Small intestine (tissue), 7 donors: ENCODE measurements around the gene MEGF11. TPM values are rescaled to one million over a fixed set of nuclear protein-coding genes. Genes with fewer than 3 reads are reported as not detected.

Experiments
- DNase-seq, 2 donors: peaks; one replicate each; pipeline versions ENCODE4 v3.0.0 to v3.0.0-alpha.2; 2013
- FAIRE-seq: peaks from 2 replicates; lab custom pipeline; 2012; peaks lifted over from hg19 to GRCh38; lab: Jason Lieb, UNC
- H3K27ac ChIP-seq, 3 donors: one replicate each; pipeline ENCODE4 v1.5.1; 2013; ENCODE audit warnings: low read length in 2 of 3, mild to moderate bottlenecking in 2 of 3, control low read depth in 1 of 3, inconsistent platforms in 1 of 3, low read depth in 1 of 3, moderate library complexity in 1 of 3
- H3K27me3 ChIP-seq, 3 donors: one replicate each; pipeline ENCODE4 v1.6.1; 2013; ENCODE audit warnings: low read length in 3 of 3, inconsistent platforms in 1 of 3; ENCODE audit not compliant: control insufficient read depth in 3 of 3, insufficient read depth in 3 of 3
- H3K36me3 ChIP-seq, 3 donors: one replicate each; pipeline ENCODE4 v1.6.1; 2013; ENCODE audit warnings: low read length in 3 of 3, inconsistent platforms in 1 of 3, low read depth in 1 of 3, mild to moderate bottlenecking in 1 of 3, moderate library complexity in 1 of 3; ENCODE audit not compliant: control insufficient read depth in 3 of 3, insufficient read depth in 2 of 3
- H3K4me1 ChIP-seq, 3 donors: one replicate each; pipeline ENCODE4 v1.6.1; 2013; ENCODE audit warnings: low read length in 2 of 3, inconsistent platforms in 1 of 3, low read depth in 1 of 3, mild to moderate bottlenecking in 1 of 3, moderate library complexity in 1 of 3; ENCODE audit not compliant: control insufficient read depth in 3 of 3, insufficient read depth in 2 of 3
- H3K4me3 ChIP-seq, 3 donors: one replicate each; pipeline ENCODE4 v1.5.1; 2013; ENCODE audit warnings: low read length in 3 of 3, control low read depth in 1 of 3, inconsistent platforms in 1 of 3, low read depth in 1 of 3, mild to moderate bottlenecking in 1 of 3, moderate library complexity in 1 of 3
- H3K9me3 ChIP-seq, 2 donors: one replicate each; pipeline ENCODE4 v1.6.1; 2013; ENCODE audit warnings: low read depth in 1 of 2, low read length in 1 of 2; ENCODE audit not compliant: control insufficient read depth in 2 of 2, insufficient read depth in 1 of 2
- WGBS, 3 donors: extraction: QIAGEN DNeasy Blood & Tissue Kit; methylation state at CpG; one replicate each; pipeline ENCODE4 v1.1.7; 2013; 5-methylcytosine and 5-hydroxymethylcytosine counted together
- polyA plus RNA-seq, 4 donors: library from polyadenylated mRNA; stranded (reverse) in 3 of 4; unstranded in 1 of 4; fragments of 200-250 nt in 3 of 4; fragments of 120-200 nt in 1 of 4; gene quantifications; one replicate each; pipeline versions ENCODE4 v1.2.1 to v1.2.3, GENCODE V29; 2013
- donor health status: healthy with polysubstance abuse.
- donor health status: control.
- donor health status: control.
- donor health status: Bipolar disorder and iron deficiency.
- donor health status: healthy.

Gene MEGF11
- polyA plus RNA-seq, 4 donors = 0.24 to 0.41 TPM; not detected in 2

- peaks cover 0 to 3% (median 0%) of the 10 kb centered on the region in 3 donors for H3K4me1 ChIP-seq
- peaks cover 0 to 12% (median 9%) of the 10 kb centered on the region in 3 donors for H3K27me3 ChIP-seq
- WGBS, 3 donors = 63 to 80% (median 80%) methylated on average over 16 to 20 of the region's 20 CpGs
- H3K36me3 ChIP-seq = no peaks in the 10 kb centered on the region
- no peaks in the 10 kb centered on the region for H3K9me3 ChIP-seq
- DNase-seq = no peak
- no peak for FAIRE-seq
- H3K27ac ChIP-seq = no peak overlapping the region
- no peak overlapping the region for H3K4me3 ChIP-seq
Observed at GRCh38 chr15:66078196-66078928, 175.2 kb downstream of the MEGF11 start.

GRCh38 chr15:66077320-66077663, 176.3 kb downstream of the MEGF11 start:
- Histone ChIP-seq H3K9me3 (no peaks in the 10 kb centered on the region), H3K27me3 (peaks cover 0 to 12% (median 9%) of the 10 kb centered on the region in 3 donors), H3K4me1 (peaks cover 0 to 3% (median 0%) of the 10 kb centered on the region in 3 donors), H3K4me3 (no peak overlapping the region), H3K27ac (no peak overlapping the region), H3K36me3 (no peaks in the 10 kb centered on the region)
- DNase-seq = no peak
- FAIRE-seq = no peak
- 73 to 80% (median 78%) methylated on average over 6 of the region's 6 CpGs for WGBS, 3 donors

GRCh38 chr15:66076591-66077319, 176.8 kb downstream of the MEGF11 start:
- DNase-seq (no peak), FAIRE-seq (no peak)
- no peaks in the 10 kb centered on the region for H3K36me3 ChIP-seq
- H3K4me3 ChIP-seq = no peak overlapping the region
- peaks cover 0 to 12% (median 9%) of the 10 kb centered on the region in 3 donors for H3K27me3 ChIP-seq
- whole genome bisulfite sequencing, 3 donors = 88 to 98% (median 88%) methylated on average over 4 of the region's 4 CpGs
- H3K9me3 ChIP-seq = no peaks in the 10 kb centered on the region
- H3K27ac ChIP-seq = no peak overlapping the region
- H3K4me1 ChIP-seq = peaks cover 0 to 3% (median 0%) of the 10 kb centered on the region in 3 donors

- WGBS, 3 donors = 90 to 91% (median 90%) methylated on average over 1 of the region's 1 CpG
- H3K27ac ChIP-seq = no peak overlapping the region
- H3K4me3 ChIP-seq = no peak overlapping the region
- peaks cover 0 to 12% (median 9%) of the 10 kb centered on the region in 3 donors for H3K27me3 ChIP-seq
- no peaks in the 10 kb centered on the region for H3K9me3 ChIP-seq
- H3K36me3 ChIP-seq = no peaks in the 10 kb centered on the region
- FAIRE-seq (no peak), DNase-seq (no peak)
- H3K4me1 ChIP-seq = peaks cover 0 to 3% (median 0%) of the 10 kb centered on the region in 3 donors
Observed at GRCh38 chr15:66075947-66076346, 177.6 kb downstream of the MEGF11 start.

GRCh38 chr15:66072616-66073361, 180.8 kb downstream of the MEGF11 start:
- FAIRE-seq (no peak), DNase-seq (no peak)
- Histone ChIP-seq H3K4me3 (no peak overlapping the region), H3K27me3 (peaks cover 0 to 7% (median 4%) of the 10 kb centered on the region in 3 donors), H3K4me1 (no peaks in the 10 kb centered on the region), H3K27ac (no peak overlapping the region), H3K9me3 (no peaks in the 10 kb centered on the region), H3K36me3 (no peaks in the 10 kb centered on the region)
- WGBS, 3 donors = 67 to 79% (median 75%) methylated on average over 11 of the region's 11 CpGs

- H3K27me3 ChIP-seq = peaks cover 0 to 7% (median 1%) of the 10 kb centered on the region in 3 donors
- no peaks in the 10 kb centered on the region for H3K9me3 ChIP-seq
- no peak for FAIRE-seq
- no peaks in the 10 kb centered on the region for H3K36me3 ChIP-seq
- H3K4me3 ChIP-seq = no peak overlapping the region
- WGBS, 3 donors = 82 to 94% (median 93%) methylated on average over 7 of the region's 7 CpGs
- H3K27ac ChIP-seq = no peak overlapping the region
- H3K4me1 ChIP-seq = no peaks in the 10 kb centered on the region
- no peak for DNase-seq
Observed at GRCh38 chr15:66071921-66072295, 181.6 kb downstream of the MEGF11 start.

GRCh38 chr15:66071160-66071920, 182.2 kb downstream of the MEGF11 start:
- FAIRE-seq = no peak
- DNase-seq = no peak
- Histone ChIP-seq H3K4me1 (no peaks in the 10 kb centered on the region), H3K27me3 (peaks cover 0 to 7% (median 1%) of the 10 kb centered on the region in 3 donors), H3K4me3 (no peak overlapping the region), H3K9me3 (no peaks in the 10 kb centered on the region), H3K36me3 (no peaks in the 10 kb centered on the region), H3K27ac (no peak overlapping the region)
- 75 to 81% (median 77%) methylated on average over 14 of the region's 14 CpGs for WGBS, 3 donors
